GM21515 (cell line): ENCODE measurements around the gene ELL.

Source experiments
- ATAC-seq: cut with Tn5 transposase; IDR thresholded peaks from one replicate; pipeline ENCODE4 v1.9.1; 2021; ENCODE audit not compliant: unreplicated experiment

Gene ELL

DNA sequence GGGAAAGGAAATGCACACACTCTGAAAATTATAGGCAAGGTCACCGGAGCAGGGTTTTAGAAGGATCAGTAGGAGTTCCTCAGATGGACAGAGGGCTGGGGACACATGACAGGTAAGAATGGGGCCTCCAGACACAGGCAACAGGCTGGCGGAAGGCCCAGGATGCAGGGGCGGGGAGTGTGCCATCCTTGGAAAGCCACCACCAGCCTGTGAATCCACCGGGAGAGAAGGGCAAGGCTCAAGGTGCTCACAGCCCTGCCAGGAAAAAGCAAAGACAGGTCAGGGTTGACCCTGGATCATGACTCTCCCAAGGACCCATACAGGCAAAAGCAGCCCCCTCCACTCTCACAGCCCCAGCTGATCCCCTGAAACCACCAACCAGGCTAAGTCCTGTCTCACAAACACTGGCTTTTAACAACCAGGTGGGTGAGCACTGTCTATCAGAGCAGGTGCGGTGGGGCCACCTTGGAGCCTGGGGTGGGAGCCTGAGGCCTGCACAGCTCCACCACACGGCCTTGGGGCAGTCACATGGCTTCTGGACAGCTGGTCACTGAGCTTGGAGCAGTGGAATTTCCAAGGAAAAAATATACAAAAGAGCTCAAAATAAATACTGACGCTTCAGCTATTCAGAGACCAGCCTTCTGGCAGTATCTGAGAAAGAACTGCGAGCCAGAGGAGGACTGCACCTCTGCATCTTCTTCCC, 48.7 kb downstream of the ELL start:
- ATAC-seq: no peak

DNA sequence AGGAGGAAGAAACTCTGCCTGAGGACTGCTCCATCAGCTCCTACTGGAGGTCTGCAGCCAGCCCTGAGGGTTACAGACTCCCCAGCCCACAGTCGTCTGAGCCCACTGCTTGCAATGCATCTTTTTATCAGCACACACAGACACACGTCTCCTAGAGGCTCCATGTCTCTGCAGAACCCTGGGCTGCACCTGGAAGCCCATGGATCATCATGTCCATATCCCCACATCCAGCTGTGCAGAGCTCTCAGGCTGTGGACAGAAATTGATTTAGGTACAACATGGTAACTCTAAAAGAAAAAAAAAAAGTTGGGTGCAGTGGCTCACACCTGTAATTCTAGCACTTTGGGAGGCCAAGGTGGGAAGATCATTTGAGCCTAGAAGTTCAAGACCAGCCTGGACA, 51.1 kb downstream of the ELL start:
- ATAC-seq: no peak

DNA sequence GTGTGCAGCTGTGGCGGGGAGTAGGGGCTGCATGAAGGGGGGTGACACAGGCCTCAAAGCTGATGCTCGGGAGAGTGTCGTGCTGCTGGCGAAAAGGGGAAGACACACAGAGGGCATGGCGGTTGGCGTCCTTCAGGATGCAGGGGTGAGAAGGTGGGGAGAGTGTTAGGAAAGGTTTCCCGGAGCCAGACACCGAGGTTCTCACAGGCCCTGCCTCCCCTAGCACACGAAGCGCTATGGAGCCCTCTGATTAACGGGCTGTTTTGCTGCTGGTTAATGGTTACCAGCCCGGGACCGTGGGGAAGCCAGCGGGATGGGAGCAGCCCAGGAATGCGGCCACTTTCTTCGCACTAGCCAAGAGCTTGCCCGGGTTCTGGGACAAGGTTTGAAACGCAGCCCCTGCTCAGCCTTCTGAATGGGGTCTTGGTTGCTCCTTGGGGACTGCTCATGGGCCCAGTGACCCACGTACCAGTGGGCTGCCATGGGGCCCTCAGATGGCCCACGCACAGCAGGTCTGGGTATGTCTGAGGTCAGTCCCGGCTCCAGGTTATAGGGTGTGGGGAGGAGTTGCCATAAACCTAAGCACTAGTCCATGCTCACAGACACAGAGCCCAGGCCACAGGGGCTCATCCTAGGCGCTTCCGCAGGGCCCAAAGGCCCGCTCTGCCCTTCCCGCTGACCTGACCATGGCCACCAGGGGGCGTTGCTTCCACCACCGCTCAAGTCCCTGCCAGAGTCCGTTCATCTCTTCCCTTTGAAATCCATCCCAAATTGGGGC, 52.6 kb downstream of the ELL start:
- no peak for ATAC-seq

DNA sequence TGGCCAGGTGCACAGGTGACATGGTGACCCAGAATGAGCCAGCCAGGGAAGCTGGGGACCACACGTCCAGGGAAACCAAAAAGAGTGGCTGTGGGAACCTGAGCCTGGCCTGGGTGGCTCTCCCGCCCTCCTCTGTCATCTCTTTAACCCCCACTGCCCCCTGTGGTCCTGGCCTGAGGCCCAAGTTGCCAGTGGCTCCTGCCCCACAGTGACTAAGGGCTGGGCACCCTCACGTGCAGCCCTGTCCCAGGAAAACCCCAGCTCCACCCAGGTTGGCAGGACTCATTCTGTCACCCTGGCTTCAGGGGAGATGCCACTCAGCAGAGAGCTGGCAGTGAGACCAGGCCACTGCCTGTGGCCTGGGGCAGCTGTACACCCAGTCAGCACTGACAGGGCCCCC, 53.4 kb downstream of the ELL start:
- no peak for ATAC-seq

DNA sequence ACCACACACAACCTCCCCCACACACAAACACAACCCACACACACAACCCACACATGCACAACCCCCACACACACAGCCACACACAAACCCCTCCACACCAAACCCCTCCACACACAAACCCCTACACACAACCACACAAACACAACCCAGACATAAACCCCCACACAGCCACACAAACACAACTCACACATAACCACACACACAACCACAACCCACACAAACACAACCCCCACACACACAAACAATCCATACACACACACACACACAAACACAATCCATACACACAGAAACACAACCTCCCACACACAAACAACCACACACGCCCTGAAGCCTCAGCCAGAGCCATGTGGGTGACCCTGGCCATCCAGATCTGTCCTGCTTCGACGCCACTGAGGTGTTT, 53.9 kb downstream of the ELL start:
- no peak for ATAC-seq

DNA sequence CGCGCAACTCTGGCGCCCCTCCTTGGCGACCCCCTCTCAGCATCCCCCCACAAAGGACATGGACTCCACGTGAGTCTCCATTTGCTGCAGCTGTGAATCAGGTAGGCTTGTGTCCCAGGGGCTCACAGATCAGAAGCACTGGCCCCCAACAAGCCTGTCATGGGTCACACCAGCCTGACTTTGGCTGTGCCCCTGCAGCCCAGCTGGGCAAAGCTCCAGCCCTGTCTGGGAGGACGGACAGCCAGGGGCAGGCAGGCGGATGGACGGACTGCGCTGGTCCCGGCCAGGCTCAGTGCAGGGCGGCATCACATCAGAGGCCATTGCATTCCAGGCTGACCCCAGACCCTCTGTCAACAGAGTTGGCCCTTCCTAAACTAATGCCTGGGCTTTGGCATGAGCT, 55.5 kb downstream of the ELL start:
- no peak for ATAC-seq

DNA sequence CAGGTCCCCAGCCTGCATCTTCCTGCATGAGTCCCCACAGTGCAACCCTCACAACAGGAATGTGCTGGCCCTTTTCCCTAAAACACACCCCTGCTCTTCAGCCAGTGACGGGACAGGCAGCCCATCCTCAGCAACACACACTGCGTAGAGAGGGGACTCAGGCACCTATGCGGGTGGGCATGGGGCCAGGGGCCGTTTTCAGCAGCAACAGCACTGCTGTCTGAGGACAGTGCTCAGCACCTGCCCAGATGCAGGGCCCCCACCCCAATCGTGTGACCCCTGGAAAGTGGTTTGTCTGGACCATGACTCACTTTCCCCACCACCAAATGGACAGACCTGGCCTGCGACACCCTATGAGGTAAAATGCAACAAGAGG, 55.9 kb downstream of the ELL start:
- no peak for ATAC-seq

DNA sequence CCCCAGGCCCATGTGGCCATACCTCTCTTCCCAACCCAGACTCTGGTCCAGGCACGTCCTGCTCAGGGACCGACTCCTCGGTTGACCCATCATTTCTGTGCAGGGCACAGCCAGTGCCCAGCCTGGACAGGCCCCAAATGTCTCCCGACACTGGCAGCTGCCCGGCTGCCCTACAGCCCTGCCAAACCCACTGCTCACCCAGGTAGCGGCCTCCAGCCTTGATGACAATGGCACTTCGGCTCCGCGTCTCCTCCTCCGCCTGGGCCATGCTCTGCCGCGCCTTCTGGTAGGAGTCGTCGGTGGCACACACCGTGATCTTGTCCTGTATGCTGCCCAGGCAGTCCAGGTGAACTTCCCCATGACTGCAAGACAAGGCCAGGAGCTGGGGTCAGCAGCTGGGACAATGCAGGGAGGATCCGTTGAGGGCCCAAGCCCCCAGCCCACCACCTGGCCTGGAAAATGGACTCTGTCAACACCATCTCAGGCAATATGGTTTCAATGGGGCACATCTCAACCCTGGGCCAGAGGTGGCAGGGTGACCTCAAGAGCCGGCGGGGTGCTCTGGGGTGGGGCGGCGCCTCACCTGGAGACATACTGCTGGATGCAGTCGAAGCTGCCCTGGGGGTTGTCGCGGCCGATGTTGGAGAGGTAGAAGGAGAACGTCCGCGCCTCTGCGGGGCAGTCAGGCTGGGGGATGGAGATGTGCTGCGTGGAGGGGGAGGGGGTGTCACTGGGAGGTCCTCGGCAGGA, 56.5 kb downstream of the ELL start:
- no peak for ATAC-seq

DNA sequence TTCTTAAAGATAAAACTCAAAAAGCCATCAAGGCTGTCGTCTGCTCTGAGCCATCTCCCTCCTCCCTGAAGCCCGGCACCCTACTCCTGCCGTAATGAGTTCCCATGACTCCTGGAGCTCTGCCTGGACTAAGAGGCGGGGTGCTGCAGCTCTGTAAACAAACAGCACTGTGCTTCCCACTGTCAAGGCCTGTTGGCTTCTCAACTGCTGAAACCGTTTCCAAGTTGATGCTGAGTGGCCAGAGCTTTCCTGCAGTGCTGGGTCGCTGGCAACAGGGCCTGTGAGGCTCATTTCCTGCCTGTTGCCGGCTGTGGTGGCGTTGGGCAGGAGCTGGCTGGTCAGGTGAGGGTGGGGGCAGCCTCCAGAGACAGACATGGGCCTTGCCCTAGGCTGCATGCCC, 57.2 kb downstream of the ELL start:
- no peak for ATAC-seq

DNA sequence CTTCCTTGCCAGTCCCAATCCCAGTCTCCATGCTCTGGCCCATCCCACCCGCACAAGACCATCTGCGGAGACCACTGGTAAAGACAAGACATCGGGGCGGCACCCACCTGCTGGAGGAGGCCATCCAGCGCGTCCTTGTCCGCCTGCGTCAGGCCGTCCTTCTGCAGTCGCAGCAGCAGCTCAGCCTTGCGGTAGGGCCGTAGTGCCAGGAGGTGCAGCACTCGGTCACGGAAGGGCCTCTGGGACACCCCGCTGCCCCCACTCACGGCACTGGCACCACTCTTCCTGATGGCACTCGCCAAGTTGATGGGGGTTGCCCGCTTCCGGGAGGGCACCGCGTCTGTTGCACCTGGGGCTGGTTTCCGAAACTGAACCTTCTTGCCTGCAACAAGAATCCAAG, 60.4 kb downstream of the ELL start:
- no peak for ATAC-seq

DNA sequence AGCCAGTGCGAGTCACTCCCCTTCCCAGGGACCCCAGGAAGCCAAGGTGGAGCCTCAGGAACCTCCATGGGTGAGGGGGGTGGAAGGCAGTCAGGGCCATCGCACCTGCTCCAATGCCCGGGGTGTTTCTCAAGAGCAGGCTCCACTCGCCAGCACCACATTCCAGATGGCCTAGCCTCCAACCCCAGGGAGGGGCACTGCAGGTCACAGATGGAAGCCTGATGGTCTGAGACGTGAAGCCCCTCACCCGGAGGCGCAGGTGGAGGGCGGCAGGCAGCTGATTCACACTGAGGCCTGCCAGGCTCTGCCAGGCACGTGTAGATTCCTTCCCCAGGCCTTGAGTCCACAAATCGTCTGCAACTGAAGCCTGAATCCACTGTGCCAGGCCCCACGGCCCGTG, 61.0 kb downstream of the ELL start:
- ATAC-seq: no peak

DNA sequence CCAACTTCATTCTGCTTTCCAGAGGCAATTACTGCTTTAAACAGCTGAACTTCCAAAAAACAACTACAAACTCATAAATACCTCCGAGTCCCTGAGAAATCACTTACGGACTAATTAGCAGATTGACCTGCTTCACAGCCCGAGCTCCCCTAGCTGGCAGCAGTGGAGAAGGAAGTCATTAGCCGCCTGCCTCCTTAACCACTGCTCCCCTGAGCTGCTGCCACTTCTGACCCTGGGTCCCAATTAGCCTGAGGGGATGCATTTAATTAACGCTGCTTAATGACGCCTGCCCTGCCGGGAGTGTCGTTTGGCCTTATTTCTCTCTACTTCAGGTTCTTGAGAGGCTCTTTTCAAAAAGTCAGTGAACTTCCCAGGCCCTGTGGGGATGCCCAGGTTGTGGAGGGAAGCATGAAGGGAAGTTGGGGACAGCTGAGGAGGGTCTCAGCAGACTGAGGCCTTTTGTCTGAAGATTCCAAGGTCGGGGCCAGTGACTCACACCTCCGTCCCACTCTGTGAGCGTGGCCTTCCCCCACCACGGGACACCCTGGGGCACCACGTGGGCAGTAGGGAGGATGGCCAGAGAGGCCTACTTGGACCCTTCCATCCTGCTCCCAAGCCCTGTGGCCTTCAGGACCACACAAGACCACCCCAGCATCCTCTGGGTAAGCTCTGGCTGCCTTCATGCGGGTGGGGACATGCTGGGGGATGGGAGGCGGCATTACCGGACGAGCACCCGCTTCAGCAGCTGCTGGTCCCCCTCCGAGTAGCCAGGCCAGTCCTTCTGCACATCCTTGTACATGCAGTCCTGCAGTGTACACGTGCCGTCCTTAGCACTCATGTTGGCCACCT, 64.2 kb downstream of the ELL start:
- ATAC-seq: no peak

DNA sequence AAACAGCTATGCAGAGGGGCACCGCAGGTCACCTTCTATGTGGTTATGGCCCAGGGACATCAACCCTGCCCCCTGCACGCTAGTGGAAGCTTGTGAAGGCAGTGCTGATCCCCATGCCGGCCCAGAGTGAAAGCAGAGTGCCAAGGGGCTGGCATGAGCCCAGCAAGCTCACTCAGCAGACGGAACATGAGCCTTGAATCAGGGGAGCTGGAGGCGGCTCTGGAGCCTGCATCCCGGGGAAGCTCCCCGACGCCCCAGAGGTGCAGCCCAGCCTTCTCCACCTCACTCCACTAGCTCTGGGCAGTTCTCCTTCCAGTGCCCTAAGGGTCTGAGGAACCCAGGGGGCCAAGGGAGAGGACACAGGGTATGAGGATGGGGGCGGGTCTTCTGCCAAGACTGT, 64.9 kb downstream of the ELL start:
- no peak for ATAC-seq

DNA sequence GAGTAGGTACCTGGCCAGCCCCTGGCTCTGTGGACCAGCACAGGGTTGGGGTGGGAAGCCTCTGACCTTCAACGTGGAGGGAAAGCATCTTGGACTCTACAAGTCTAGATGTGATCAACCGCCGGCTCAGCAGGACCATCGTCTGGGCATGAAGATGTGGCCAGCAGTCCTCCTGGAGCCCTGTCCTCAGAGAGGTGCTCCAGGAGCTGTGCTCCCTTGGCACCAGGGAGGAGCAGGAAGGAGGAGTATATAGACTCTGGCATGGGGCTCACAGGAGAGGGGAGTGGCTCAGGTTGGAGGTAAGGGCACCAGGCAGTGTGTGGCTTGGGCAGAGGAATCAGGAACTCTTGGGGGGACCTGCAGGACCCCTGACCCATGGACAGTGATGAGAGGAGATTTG, 65.6 kb downstream of the ELL start:
- ATAC-seq: no peak

DNA sequence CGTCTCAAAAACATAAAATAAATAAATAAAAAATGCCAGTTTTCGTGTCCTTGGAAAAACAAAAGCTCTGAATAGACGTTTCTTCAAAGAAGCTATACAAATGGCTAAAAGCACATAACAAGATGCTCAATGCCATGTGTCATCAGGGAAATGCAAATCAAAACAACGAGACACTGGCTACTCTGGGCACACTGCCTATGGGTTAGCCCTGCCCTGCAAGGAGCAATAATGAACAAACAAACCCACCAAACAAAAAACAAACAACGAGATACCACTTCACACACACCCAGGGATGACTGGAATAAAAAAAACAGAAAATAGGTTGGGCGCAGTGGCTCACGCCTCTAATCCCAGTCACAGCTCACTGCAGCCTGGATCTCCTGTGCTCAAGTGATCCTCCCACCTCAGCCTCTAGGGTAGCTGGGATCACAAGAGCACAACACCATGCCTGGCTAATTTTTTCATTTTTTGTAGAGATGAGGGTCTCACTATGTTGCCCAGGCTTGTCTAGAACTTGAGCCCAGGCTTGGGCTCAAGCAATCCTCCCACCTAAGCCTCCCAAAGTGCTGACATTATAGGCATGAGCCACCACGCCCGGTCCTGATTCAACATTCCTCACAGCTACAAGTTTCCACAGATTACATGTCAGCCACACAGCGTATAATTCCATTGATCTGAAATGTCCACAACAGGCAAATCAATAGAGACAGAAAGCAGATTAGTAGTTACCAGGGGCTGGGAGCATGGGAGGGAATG, 68.4 kb downstream of the ELL start:
- ATAC-seq: no peak

DNA sequence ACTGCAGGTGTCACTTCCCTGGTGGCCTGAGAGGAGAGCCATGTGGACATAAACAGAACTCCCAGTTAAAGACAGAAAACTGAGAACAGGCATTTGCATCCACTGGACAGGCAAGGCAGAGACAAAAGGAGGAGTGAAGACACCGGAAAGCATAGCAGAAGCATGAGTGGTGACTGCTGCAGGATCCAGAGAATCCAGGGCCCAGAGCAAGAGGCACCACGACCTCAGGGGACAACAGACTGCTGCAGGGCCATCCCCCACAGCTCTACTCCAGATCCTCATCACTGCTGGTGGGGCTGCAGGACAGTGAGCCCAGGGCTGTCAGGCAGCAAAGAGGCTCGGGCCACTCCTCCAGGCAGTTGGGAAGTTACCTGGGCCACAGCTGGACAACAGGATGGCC, 69.5 kb downstream of the ELL start:
- ATAC-seq: no peak

DNA sequence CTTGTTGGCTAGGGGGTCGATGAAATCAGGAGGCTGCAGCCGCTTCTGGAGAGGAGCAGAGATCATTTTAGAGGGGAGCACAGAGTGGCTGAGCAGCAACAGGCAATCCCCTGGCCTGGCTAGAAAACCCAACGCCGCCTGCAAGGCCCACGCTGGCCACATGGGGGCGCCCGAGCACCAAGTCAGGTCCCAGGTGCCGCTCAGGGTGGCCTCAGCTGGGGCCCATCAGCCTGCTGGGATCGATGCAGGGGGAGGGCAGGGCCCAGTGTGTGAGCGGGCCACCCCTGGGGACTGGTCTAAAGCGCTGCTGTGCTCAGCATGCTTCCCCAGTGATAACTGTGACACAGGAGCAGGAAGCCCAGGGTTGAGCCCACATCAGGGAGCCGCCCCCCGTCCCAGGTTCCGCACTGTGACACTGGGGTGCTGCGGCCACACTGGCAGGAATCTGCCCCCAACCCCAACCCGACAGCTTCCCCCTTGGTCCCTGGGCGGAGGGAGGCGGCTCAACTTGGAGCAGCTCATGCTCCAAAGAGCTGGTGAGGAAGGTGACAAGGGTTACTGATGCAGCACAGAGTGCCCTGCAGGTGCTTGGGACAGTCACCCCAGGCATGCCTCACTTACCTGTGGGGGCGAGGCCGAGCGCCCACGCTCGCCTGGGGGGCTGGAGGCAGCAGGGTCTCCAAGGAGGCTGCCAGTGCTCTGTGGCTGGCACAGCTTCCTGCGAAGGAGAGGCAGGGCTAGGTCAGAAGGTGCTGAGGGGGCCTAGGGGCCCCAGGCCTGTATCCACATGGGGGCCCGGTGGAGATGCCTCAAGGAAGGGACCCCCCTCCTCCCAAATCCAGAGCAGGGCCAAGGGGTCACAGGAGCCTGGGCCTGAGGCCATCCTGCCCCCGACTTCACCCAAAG, 70.7 kb downstream of the ELL start:
- no peak for ATAC-seq

DNA sequence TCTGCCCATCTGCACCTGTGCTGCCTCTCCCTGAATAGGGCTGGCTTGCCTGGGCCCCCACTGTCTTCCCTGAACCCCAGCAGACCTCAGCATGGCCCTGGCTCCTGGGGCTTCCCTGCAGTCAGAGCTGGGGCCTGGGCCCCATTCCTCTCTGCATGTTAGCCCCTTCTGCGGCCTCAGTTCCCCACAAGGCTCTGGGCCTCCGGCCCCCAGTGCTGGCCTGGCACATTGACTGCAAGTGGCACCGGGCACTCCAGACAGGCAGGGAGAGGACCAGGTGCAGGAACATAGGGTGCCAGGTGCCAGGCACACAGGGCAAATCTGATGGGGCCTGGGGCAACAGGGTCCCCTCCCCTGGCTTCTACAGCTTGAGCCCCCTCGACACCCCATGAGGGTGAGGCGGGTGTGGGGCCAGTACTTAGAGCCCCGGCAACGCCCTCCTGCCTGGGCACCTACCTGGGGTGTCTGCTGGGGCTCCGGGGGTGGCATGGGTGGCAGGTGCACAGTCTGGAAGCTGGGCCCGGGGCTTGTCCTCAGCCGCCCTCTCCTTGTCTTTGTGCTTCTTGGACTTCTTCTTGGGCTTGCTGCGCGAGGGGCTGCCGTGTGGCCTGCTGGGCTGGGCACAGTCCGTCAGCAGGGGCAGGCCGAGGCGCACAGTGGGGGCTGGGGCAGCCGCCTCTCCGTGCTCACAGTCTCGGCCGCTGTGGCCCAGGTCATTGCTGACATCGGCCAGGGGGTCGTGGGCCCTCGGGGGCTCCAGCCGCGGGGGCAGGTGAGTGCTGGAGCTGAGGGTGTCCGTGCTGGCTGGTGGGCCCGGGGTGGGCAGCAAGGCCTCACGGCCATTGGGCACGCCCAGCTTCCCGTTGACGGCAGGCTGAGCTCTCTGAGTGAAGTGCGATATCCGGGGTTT, 71.6 kb downstream of the ELL start:
- ATAC-seq: no peak
